NCI-H128 (cell line): ENCODE data around the gene RHBDL2.
"Not testable (repeated sequence)": the region's sequence is repeated elsewhere in the genome, so short reads cannot be mapped to it uniquely, and the experiment has no call there.

Experiments used
- DNase-seq: peaks from one replicate; lab custom pipeline; 2025; ENCODE audit not compliant: unreplicated experiment; lab: John Stamatoyannopoulos, UW

Gene RHBDL2, protein sequence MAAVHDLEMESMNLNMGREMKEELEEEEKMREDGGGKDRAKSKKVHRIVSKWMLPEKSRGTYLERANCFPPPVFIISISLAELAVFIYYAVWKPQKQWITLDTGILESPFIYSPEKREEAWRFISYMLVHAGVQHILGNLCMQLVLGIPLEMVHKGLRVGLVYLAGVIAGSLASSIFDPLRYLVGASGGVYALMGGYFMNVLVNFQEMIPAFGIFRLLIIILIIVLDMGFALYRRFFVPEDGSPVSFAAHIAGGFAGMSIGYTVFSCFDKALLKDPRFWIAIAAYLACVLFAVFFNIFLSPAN

DNA sequence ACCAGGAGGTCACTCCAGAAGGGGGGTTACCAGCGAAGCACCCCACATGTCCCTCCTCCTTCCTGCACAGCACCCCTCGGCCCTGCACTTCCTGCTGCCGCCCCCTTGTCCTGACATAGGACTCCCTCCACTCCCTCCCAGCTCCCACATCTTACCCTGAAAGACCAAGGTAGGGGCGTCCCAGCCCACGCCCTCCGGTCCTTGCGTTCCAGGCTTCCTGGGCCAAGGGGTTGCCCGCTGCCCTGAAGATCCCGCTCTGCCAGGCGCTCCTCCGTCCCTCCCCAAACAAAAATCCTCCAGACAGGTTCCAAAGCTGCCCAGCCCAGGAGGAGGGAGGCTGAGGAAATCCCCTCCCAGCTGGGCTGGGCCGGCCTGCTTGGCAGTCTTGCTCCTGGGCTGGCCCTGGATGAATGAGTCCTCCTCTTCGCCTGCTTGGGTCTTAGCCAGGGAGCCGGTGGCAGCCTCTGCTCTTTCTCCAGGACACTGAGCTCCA, at the start of gene RHBDL2:
Gene RHBDL2, minus strand, starts transcription at position 304 of the 493 bp plus-strand sequence. CDS start 22,618 bp downstream, outside the sequence.
- no peak for DNase-seq

DNA sequence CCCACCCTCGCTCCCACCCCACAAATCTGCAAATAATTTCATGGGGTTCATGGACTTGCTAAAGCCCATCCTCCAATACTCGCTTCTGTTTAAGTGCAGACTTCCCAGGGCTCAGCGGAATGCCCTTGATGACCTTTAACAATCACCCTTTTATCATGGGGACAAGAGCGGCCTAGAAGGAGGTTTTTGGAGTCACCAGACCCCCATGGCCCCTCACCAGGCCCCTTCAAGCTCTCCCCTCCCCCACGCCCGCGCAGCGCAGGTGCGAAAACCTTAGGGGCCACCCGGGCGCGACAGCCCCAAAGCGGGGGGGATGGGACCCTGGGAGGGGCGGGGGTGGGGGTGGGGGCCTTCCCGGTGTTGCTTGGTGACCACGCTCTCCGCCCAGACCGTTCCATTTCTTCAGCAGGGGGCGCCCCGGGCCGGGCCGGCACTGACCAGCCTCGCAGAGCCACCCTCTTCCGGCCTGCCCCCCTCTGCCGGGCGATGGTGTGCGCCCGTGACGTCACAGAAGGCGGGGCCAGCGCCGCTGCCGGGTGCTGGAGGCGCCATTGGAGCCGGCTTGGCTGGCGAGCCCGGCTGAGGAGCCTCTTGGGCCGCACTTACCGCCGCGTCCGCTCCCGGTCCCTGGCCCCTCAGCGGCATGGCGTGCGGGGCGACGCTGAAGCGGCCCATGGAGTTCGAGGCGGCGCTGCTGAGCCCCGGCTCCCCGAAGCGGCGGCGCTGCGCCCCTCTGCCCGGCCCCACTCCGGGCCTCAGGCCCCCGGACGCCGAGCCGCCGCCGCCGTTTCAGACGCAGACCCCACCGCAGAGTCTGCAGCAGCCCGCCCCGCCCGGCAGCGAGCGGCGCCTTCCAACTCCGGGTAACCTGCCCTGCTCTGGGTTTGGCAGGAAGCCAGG, 49.4 kb upstream of the RHBDL2 start, which contains the start of gene AKIRIN1:
Gene AKIRIN1, plus strand, starts transcription at position 539 of the 900 bp plus-strand sequence. Its CDS starts 105 bp downstream, at position 644.
- DNase-seq: peak; percentile 96

DNA sequence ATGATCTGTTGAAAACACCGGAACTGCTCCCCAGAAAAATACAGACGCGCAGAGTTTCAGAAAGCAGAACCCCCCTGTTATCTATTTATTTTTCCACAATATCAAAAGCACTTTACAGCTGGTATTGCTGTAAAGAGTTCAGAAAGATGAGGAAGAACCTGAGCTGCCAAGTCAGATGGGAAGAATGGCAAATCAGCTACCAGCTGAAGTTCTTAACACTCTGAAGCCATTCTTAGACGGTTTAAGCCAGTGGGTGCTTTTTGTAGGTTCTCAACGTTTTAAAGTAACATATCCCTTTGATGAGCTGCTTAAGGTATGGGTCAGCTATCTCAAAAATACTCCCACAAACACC, 48.7 kb upstream of the RHBDL2 start:
- DNase-seq: no peak

DNA sequence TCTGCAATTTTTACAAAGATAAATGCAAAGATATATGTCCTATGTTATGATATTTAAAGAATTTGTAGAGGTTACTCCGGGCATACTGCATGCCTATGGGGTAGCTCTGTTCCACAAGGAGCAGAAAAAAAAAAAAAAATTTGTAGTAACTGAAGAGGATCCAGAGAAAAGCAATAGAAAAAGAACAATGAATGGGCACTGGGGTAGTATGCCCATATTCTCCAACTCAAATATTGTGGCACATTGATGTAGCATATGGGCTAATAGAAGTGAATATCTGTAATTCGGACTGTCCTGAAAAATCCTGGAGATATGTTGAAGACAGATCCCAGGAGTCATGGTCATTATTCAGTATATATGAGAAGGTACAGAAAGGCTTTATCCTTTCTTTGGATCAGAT, 48.3 kb upstream of the RHBDL2 start:
- no peak for DNase-seq

DNA sequence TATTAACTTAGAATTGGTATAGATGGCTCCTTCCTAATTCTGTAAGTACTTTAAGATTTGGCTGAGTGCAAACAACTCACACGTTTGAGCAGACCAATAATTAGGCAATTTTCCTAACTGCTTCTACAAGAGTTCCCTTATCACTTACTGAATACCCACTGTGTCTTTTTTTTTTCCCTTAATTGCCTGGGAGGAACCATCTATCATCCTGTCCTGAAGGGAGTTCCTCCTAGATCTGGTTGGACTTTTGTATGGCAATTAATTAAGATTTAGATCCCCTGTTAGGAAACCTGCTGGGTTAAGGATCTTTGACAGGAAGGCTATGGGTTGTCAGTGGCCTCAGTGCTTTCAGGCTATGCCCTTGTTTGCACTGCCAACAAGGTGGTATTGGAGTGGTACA, 37.8 kb upstream of the RHBDL2 start:
- not testable (repeated sequence) for DNase-seq

DNA sequence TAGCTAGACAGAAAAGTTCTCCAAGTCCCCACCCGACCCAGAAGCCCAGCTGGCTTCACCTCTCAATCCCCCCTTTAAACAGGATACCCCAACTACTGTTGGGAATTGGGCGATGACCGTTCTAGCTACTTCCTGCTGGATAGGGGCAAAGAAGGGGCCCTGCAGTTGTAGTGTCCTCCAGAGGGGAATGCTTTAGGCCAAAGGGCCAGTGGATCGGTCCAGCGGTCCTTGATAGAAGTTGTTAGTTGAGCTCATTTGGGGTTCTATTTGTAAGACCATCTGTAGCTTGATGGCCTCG, 36.6 kb upstream of the RHBDL2 start:
- DNase-seq: not testable (repeated sequence)

DNA sequence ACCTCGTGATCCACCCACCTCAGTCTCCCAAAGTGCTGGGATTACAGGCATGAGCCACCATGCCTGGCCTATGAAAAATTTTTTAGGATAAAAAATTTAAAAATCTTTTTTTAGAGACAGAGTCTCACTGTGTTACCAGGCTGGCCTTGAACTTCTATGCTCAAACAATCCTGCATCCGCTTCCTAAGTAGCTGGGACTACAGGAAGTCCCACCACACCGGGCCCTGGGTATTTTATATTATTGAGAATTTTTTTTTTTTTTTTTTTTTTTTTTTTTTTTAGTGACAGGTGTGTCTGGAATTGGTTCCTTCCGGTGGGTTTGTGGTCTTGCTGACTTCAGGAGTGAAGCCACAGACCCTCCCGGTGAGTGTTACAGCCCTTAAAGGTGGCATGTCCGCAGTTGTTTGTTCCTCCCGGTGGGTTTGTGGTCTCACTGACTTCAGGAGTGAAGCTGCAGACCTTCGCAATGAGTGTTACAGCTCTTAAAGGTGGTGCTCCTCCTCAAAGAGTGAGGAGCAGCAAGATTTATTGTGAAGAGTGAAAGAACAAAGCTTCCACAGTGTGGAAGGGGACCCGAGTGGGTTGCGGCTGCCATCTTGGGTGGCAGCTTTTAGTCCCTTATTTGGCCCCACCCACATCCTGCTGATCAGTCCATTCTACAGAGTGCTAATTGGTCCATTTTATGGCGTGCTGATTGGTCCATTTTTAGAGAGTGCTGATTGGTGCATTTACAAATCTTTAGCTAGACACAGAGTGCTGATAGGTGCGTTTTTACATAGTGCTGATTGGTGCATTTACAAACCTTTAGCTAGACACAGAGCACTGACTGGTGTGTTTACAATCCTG, 36.0 kb upstream of the RHBDL2 start:
- not testable (repeated sequence) for DNase-seq

DNA sequence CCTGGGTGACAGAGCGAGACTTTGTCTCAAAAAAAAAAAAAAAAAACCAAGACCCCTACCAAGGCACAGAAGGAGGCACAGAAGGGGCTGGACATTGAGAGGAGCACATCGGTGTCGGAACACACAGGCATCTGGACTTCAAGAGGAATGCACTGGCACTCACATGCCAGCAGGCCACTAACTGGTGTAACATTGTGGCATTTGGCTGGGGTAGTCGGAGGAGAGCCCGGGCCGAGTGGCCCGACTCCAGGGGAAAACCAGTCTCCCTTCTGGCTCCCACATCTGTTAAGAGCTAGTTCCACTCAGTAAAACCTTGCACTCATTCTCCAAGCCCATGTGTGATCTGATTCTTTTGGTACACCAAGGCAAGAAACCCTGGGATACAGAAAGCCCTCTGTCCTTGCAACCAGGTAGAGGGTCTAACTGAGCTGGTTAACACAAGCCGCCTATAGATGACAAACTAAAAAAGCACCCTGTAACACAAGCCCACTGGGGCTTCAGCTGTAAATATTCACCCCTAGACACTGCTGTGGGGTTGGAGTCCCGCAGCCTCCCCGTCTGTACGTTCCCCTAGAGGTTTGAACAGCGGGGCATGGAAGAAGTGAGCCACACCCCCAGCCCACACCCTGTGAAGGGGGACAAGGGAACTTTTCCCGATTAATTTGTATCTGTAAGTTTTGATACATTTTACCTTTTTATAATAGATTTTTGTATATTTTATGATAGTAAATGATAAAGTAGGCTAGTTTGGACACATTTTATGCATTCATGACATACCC, 32.2 kb upstream of the RHBDL2 start:
- DNase-seq: no peak

DNA sequence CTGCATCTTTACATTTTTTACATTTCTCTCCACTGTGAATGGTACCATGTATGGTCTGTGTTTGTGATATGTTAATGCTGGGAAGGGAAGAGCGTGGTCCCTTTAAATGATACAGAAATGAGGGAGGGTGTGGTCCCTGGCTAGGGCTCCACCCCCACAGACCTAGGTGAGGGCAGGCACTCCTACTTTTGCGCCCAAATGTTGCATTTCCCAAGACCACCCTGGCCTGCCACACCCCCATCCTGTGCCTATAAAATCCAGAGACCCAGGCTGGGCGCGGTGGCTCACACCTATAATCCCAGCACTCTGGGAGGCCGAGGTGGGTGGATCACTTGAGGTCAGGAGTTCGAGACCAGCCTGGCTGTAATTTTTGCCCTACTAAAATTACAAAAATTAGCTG, 31.5 kb upstream of the RHBDL2 start:
- not testable (repeated sequence) for DNase-seq

DNA sequence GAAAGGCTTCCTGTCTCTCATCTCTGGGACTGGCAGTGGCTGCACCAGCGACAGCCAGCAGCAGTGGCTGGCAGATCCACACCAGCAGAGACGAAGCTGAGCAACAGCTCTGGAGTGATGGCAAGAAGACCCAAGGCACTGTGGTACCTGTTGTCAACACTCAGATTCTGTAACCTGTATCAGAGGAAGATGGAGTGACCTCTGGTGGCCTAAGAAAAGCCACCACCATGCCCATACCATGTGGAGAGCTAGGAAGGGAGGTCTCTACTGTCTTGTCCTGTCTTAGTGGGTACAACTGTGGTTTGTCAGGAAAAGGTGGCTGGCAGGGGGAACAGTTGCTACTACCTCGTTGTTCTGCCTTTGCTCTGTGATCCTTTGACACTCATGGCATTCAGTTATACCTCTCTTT, 22.5 kb upstream of the RHBDL2 start:
- DNase-seq: no peak

DNA sequence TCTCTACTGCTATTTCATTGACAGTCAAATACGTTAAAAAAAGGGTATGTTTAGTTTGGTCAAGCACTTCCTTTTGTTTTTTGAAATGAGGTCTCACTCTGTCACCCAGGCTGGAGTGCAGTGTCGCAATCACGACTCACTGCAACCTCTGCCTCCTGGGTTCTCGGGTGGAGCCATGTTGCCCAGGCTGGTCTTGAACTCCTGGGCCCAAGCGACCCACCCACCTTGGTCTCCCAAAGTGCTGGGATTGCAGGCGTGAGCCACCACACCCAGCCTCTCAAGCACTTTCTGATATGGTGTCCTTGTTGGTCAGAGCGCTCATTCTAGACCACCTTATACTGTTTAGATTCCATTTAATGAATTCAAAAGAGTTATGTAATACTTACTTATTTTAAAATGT, 20.9 kb upstream of the RHBDL2 start:
- DNase-seq: no peak

DNA sequence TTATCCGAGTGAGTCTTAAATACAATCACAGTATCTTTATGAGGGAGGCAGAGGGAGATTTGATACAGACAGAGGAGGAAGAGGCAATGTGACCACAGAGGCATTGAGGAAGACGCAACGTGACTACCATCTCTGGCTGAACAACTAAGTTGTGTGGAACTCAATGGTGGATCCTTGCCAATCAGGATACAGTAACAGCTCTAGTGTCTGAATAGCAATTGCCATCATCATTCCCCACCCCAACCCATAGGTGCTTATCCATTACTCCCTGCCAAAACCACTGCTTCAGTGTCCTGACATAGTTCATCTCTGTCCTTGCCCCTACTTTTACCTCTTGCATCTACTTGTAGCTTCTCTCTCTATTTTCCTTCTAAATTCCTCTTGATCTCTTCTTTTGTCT, 20.5 kb upstream of the RHBDL2 start:
- no peak for DNase-seq

DNA sequence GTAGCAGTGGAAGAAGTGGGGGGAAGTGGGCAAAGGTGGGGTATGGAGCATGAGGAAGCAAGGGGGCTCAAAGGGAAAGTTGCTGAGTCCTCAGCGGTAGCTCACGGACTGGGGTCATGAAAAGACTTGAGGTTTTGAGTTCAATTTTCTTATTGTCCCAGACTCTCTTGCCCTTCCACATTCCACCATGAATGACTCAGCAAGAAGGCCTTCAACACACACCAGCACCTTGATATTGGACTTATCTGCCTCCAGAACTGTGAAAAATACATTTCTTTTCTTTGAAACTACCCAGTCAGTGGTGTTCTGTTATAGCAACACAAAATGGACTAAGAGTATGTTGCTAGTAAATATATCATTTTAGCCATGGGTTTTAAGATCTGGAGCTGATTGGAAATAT, 17.3 kb upstream of the RHBDL2 start:
- no peak for DNase-seq

DNA sequence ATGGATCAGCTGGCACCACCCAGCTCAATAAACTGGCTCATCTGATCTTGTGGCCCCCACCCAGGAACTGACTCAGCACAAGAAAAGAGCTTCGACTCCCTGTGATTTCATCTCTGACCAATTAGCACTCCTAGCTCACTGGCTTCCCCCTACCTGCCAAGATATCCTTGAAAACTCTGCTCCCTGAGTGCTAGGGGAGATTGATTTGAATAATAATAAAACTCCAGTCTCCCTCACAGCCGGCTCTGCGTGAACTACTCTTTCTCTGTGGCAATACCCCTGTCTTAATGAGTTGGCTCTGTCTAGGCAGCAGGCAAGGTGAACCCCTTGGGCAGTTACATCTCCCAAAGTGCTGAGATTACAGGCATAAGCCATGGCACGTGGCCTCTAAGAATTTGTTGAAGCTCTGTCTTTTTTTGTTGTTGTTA, 11.8 kb upstream of the RHBDL2 start:
- DNase-seq: no peak

DNA sequence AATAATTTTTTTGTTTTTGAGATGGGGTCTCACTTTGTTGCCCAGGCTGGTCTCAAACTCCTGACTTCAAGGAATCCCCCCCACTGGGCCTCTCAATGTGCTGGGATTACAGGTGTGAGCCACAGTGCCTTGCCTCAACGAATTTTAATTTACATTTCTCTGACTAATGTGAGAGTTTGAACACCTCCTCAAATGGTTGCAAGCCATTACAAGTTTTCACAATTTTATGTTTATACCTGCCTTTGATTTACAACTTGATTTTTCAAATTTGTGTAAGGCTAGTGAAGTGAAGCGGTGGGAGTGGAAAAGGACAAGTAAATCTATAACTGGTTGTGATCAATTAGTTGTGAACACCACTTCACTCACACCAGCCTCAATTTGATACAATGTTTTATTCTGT, 8.9 kb upstream of the RHBDL2 start:
- no peak for DNase-seq

DNA sequence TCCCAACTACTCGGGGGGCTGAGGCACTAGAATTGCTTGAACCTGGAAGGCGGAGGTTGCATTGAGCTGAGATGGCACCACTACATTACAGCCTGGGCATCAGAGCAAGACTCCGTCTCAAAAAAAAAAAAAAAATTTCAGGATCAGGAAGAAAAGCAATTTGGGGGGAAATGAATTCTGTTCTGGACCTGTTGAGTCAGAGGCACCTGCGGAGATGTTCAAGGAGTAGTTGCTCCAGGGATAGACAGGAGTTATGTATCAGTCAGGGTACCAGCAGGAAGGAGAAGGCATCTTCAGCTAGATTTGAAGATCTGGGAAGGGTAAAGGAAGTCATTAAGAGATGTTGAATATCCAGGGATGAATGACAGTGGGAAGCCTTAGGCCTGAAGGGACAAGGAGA, 2.9 kb upstream of the RHBDL2 start:
- no peak for DNase-seq

DNA sequence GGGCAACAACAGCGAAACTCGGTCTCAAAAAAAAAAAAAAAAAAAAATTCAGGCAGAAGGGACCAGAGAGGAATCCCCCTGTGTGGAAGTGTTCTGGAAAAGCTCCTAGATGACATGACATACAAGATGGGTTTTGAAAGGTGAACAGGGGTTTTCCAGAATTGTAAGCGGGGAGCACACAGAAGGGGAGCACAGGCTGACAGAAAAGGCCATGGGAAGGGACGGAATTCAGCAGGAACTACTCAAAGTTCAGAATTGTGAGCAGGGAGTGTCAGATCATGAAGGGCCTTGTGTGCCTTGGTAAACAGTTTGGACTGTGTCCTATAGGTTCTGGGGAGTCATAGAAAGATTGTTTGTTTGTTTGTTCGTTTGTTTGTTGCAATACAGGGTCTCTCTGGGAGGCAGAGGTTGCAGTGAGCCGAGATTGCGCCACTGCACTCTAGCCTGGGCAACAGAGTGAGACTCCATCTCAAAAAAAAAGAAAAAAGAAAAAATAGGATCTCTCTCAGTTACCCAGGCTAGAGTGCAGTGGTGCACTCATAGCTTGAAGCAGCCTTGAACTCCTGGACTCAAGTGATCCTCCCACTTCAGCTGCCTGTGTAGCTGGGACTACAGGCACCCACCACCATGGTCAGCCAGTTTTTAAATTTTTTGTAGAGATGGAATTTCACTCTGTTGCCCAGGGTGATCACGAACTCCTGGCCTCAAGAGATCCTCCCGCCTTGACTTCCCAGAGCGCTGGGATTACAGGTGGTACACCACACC, 1.2 kb upstream of the RHBDL2 start:
- no peak for DNase-seq

DNA sequence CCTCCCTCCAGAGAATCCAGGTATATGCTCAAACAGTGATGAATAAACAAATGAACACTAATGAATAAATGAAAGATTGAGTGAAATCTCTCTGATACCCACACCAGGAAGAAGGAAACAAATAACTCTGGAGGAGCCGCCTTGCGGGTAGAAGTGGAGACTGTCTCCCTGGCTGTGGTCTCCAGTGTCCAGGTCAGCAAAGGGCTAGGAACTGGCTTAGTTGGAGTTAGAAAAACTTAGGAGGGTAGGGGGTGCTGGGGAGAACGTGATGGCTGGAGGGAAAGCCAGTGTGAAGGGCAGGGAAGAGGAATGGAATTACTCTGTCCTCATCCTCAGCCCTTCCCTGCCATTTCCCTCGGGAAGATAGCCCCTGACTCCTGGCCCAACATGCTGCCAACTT, 537 bp downstream of the RHBDL2 start:
- DNase-seq: no peak

DNA sequence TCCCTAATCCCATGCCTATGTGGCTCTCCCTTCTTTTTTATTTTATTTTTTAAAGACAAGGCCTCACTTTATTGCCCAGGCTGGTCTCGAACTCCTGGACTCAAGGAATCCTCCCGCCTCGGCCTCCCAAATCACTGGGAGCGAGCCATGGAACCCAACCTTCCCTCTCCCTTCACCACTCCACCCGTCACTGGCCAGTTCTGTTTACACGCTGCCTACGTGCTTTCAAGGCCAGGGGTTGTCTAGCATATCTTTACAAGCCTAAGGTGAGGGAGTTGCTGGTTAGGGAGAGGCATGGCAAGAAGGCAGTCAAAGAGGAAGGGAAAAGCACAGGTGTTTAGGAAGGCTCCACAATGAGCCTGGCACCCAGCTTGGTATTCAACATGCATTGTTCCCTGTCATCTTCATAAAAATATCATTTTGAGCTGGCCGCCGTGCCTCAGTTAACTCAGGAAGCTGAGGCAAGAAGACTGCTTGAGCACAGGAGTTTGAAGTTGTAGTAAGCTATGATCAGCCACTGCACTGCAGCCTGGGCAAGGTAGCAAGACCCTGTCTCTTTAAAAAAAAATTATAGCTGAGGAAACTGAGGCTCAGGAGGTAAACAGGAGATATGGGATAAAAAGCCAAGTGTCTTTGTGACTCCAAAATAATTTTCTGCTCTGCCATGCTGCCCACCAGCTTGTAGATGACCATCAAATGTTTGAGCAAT, 1.1 kb downstream of the RHBDL2 start:
- no peak for DNase-seq
